CD4-positive, alpha-beta memory T cell (primary cell): ENCODE data around the gene GPR160. TPM values are rescaled to one million over a fixed set of nuclear protein-coding genes. Genes with fewer than 3 reads are reported as not detected.
A peak's percentile ranks its signal among the peaks of the same experiment; 100 is the strongest.

Source experiments
- CTCF ChIA-PET: fragments of 350-600 bp; sonication (Branson Sonifier 250); formaldehyde crosslinking; loops from one replicate; lab custom pipeline; 2021; ENCODE audit warnings: inconsistent platforms; ENCODE audit not compliant: partially characterized antibody; lab: Charles Lee
- POLR2A ChIA-PET: fragments of 350-600 bp; sonication (Branson Sonifier 250); formaldehyde crosslinking; loops from one replicate; lab custom pipeline; 2021; ENCODE audit not compliant: partially characterized antibody; lab: Charles Lee
- DNase-seq, 5 donors: peaks; one replicate each; pipeline versions ENCODE4 v3.0.0 to v3.0.0-alpha.2; 2020 to 2022; ENCODE audit warnings: mixed read lengths in 1 of 5
- H3K27ac ChIP-seq: one replicate; pipeline ENCODE4 v1.7.0; 2013; ENCODE audit warnings: low read depth, low read length
- H3K27me3 ChIP-seq: 2 replicates; pipeline ENCODE4 v1.7.0; 2013; ENCODE audit warnings: mild to moderate bottlenecking, low read length, moderate library complexity; ENCODE audit not compliant: insufficient read depth
- H3K36me3 ChIP-seq: 2 replicates; pipeline ENCODE4 v1.7.0; 2013; ENCODE audit warnings: mild to moderate bottlenecking, low read length, moderate library complexity; ENCODE audit not compliant: insufficient read depth
- H3K4me1 ChIP-seq: 2 replicates; pipeline ENCODE4 v1.7.0; 2013; ENCODE audit warnings: mild to moderate bottlenecking, low read length, moderate library complexity; ENCODE audit not compliant: insufficient read depth
- H3K4me3 ChIP-seq, 2 donors: one replicate each; pipeline ENCODE4 v1.7.0; 2013; ENCODE audit warnings: low read length in 2 of 2, mild to moderate bottlenecking in 1 of 2
- H3K9me3 ChIP-seq, 2 donors: one replicate each; pipeline ENCODE4 v1.7.0; 2013; ENCODE audit warnings: low read length in 2 of 2, control low read depth in 1 of 2; ENCODE audit not compliant: control insufficient read depth in 1 of 2
- H3K27ac Mint-ChIP-seq, 7 donors: one replicate each; pipeline ENCODE4 v1.8.0; 2020 to 2021; ENCODE audit warnings: mixed read lengths in 7 of 7, mild to moderate bottlenecking in 6 of 7, inconsistent platforms in 3 of 7, moderate library complexity in 3 of 7
- H3K27me3 Mint-ChIP-seq, 2 donors: one replicate each; pipeline ENCODE4 v1.8.0; 2020 to 2021; ENCODE audit warnings: mixed read lengths in 2 of 2
- H3K36me3 Mint-ChIP-seq, 2 donors: one replicate each; pipeline ENCODE4 v1.8.0; 2020 to 2021; ENCODE audit warnings: mixed read lengths in 2 of 2, inconsistent platforms in 1 of 2, mild to moderate bottlenecking in 1 of 2
- H3K4me1 Mint-ChIP-seq, 4 donors: one replicate each; pipeline ENCODE4 v1.8.0; 2020 to 2021; ENCODE audit warnings: mixed read lengths in 4 of 4, mild to moderate bottlenecking in 1 of 4
- H3K4me3 Mint-ChIP-seq, 8 donors: one replicate each; pipeline ENCODE4 v1.8.0; 2020 to 2021; ENCODE audit warnings: mixed read lengths in 8 of 8, mild to moderate bottlenecking in 7 of 8, moderate library complexity in 6 of 8, inconsistent platforms in 3 of 8
- H3K9me3 Mint-ChIP-seq, 8 donors: one replicate each; pipeline ENCODE4 v1.8.0; 2020 to 2021; ENCODE audit warnings: mixed read lengths in 8 of 8, mild to moderate bottlenecking in 5 of 8, inconsistent platforms in 3 of 8, moderate library complexity in 1 of 8
- intact Hi-C: fragments of 100-400 bp; cut with micrococcal nuclease; formaldehyde crosslinking; loops from one replicate; pipeline ENCODE4 v1.15.1; 2023
- polyA plus RNA-seq, 2 donors: library from polyadenylated mRNA; unstranded; fragments of 300-500 nt; fragmentation: Illumina TruSeq; gene quantifications; one replicate each; pipeline ENCODE4 v1.2.3, GENCODE V29; 2021
- total RNA-seq, 2 experiments: library from RNA; stranded (reverse); gene quantifications; one replicate each; pipeline ENCODE4 v1.2.3, GENCODE V29; 2021

GPR160 gene
- total and polyA plus RNA-seq, 4 experiments from 2014 or later: 8.1 to 14.9 (median 12.4) TPM

DNA sequence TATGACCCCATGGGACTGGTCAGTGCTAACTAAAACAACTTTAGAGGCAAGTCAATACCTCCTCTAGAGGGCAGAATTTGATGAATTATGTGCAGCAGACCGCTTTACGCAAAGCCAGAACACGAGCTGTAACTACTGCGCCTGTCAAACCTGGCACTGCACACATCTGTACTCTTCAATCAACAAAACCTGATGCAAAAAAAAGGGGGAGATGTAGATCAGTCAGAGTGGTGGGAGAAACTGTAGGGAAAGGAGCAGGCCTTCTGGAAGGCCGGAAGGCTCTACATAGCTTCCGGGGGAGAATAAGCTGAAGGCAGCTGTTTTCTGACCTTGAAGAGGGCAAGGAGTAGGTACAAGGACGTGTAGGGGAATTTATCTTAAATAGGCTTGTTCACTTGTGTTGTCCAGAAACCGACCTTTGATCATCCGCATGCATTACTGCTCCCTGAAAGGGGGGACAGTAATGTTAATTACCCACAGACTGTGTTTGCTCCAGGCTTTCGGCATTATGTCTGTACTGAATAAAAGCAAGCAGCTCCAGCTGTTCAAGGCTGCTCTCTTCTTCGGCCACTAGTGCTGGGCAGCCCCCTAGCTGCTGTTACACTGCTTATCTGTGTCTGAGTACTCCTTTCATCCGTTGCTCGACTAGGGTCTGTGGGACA, 41.0 kb downstream of the GPR160 start:
- peaks cover 0 to 5% (median 2%) of the 10 kb centered on the region in 4 donors for H3K4me1 Mint-ChIP-seq
- no peak overlapping the region for H3K4me3 Mint-ChIP-seq
- H3K27me3 ChIP-seq: no peaks in the 10 kb centered on the region
- H3K27me3 Mint-ChIP-seq: no peaks in the 10 kb centered on the region
- H3K27ac ChIP-seq: no peak overlapping the region
- H3K4me3 ChIP-seq: no peak overlapping the region
- no peaks in the 10 kb centered on the region for H3K9me3 Mint-ChIP-seq
- peaks cover 13 to 17% of the 10 kb centered on the region in 2 donors for H3K36me3 Mint-ChIP-seq
- H3K27ac Mint-ChIP-seq: peak overlapping the region in 2 of 7 donors; percentile 1 to 6
- H3K9me3 ChIP-seq: no peaks in the 10 kb centered on the region
- DNase-seq: no peak
- intact Hi-C loops: no loop called here
- no peaks in the 10 kb centered on the region for H3K4me1 ChIP-seq
- ChIA-PET CTCF (interaction anchor here (0.6 kb wide), 1 partner anchor 113 kb away, joined by 3 read pairs; no protein-coding TSS in a partner anchor), POLR2A (no interaction called here)
- H3K36me3 ChIP-seq: no peaks in the 10 kb centered on the region

GRCh38 chr3:170079536-170080165, 41.9 kb downstream of the GPR160 start:
- Mint-ChIP-seq H3K9me3 (no peaks in the 10 kb centered on the region), H3K4me3 (no peak overlapping the region), H3K36me3 (peaks cover 20% of the 10 kb centered on the region in 2 donors), H3K27ac (peak overlapping the region in 3 of 7 donors; percentile 7 to 44 (median 36)), H3K27me3 (no peaks in the 10 kb centered on the region), H3K4me1 (peaks cover 0 to 5% (median 2%) of the 10 kb centered on the region in 4 donors)
- DNase-seq: no peak
- Histone ChIP-seq H3K27me3 (no peaks in the 10 kb centered on the region), H3K27ac (no peak overlapping the region), H3K4me3 (no peak overlapping the region), H3K36me3 (no peaks in the 10 kb centered on the region), H3K4me1 (no peaks in the 10 kb centered on the region), H3K9me3 (no peaks in the 10 kb centered on the region)
- POLR2A ChIA-PET: no interaction called here
- CTCF ChIA-PET: interaction anchor here (1.4 kb wide), 1 partner anchor 9 kb away, joined by 4 read pairs; no protein-coding TSS in a partner anchor
- intact Hi-C loops: no loop called here

- no peaks in the 10 kb centered on the region for H3K27me3 Mint-ChIP-seq
- Histone ChIP-seq H3K36me3 (no peaks in the 10 kb centered on the region), H3K9me3 (no peaks in the 10 kb centered on the region), H3K27ac (no peak overlapping the region), H3K4me1 (no peaks in the 10 kb centered on the region), H3K4me3 (no peak overlapping the region), H3K27me3 (no peaks in the 10 kb centered on the region)
- H3K4me1 Mint-ChIP-seq: peaks cover 0 to 5% (median 2%) of the 10 kb centered on the region in 4 donors
- peak overlapping the region in 3 of 7 donors; percentile 1 to 37 (median 3) for H3K27ac Mint-ChIP-seq
- peaks cover 18 to 23% of the 10 kb centered on the region in 2 donors for H3K36me3 Mint-ChIP-seq
- ChIA-PET CTCF (interaction anchor here (1.4 kb wide), 1 partner anchor 8 kb away, joined by 4 read pairs; no protein-coding TSS in a partner anchor), POLR2A (no interaction called here)
- intact Hi-C loops: no loop called here
- no peaks in the 10 kb centered on the region for H3K9me3 Mint-ChIP-seq
- no peak overlapping the region for H3K4me3 Mint-ChIP-seq
- DNase-seq: no peak
Measured at GRCh38 chr3:170080605-170081004, 42.8 kb downstream of the GPR160 start.

DNA sequence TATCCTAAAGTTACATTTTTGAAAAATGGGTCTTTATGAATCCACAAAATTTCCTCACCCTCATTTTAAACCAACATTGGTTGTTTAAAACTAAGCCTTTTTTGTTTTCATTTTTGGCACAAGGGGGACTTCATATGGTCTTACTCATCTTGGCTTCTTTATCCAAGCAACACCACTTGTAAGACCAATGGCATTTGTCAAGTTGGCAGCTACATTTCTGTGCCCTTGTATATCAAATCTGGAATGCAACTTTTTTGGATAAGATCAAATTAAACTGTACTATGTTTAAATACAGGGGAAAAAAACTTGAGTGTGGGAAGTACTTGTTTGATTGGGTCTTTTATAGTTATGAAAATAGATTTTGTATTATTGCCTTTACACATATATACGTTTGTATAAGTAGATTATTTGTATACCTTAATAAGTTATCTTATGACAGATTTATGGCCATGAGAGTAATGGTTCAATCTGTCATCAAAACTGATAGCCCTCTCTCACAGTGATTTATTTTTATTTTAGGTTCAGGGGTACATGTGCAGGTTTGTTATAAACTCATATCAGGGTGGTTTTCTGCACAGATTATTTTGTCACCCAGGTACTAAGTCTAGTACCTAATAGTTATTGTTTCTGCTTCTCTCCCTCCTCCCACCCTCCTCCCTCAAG, 43.4 kb downstream of the GPR160 start:
- peaks cover 0 to 5% (median 2%) of the 10 kb centered on the region in 4 donors for H3K4me1 Mint-ChIP-seq
- intact Hi-C loops: no loop called here
- POLR2A ChIA-PET: no interaction called here

GRCh38 chr3:170083343-170083742, 45.5 kb downstream of the GPR160 start:
- intact Hi-C loops: no loop called here
- no peak overlapping the region for H3K27ac ChIP-seq
- H3K4me3 Mint-ChIP-seq: no peak overlapping the region
- H3K36me3 Mint-ChIP-seq: peaks cover 19 to 42% of the 10 kb centered on the region in 2 donors
- H3K36me3 ChIP-seq: no peaks in the 10 kb centered on the region
- H3K27ac Mint-ChIP-seq: peak overlapping the region in 2 of 7 donors; percentile 37 to 44
- H3K4me3 ChIP-seq: no peak overlapping the region
- no peaks in the 10 kb centered on the region for H3K27me3 Mint-ChIP-seq
- H3K4me1 Mint-ChIP-seq: peaks cover 0 to 5% (median 2%) of the 10 kb centered on the region in 4 donors
- ChIA-PET CTCF (no interaction called here), POLR2A (no interaction called here)
- H3K4me1 ChIP-seq: no peaks in the 10 kb centered on the region
- H3K27me3 ChIP-seq: no peaks in the 10 kb centered on the region
- DNase-seq: no peak
- no peaks in the 10 kb centered on the region for H3K9me3 ChIP-seq
- H3K9me3 Mint-ChIP-seq: no peaks in the 10 kb centered on the region

More for the DNA sequence above, 43.4 kb downstream of the GPR160 start:
- Histone ChIP-seq H3K27me3 (no peaks in the 10 kb centered on the region), H3K4me3 (no peak overlapping the region), H3K36me3 (no peaks in the 10 kb centered on the region), H3K4me1 (no peaks in the 10 kb centered on the region), H3K27ac (no peak overlapping the region), H3K9me3 (no peaks in the 10 kb centered on the region)
- Mint-ChIP-seq H3K36me3 (peaks cover 19 to 28% of the 10 kb centered on the region in 2 donors), H3K27me3 (no peaks in the 10 kb centered on the region), H3K27ac (peak overlapping the region in 1 of 7 donors; percentile 11), H3K4me3 (no peak overlapping the region), H3K9me3 (no peaks in the 10 kb centered on the region)
- CTCF ChIA-PET: no interaction called here
- DNase-seq: no peak

- no peak overlapping the region for H3K27ac ChIP-seq
- Mint-ChIP-seq H3K36me3 (peaks cover 26 to 50% of the 10 kb centered on the region in 2 donors), H3K4me1 (peaks cover 0 to 7% (median under 1%) of the 10 kb centered on the region in 4 donors), H3K27ac (peak overlapping the region in 2 of 7 donors; percentile 65 to 70), H3K9me3 (no peaks in the 10 kb centered on the region), H3K4me3 (no peak overlapping the region), H3K27me3 (no peaks in the 10 kb centered on the region)
- no peak overlapping the region for H3K4me3 ChIP-seq
- no peaks in the 10 kb centered on the region for H3K4me1 ChIP-seq
- no peaks in the 10 kb centered on the region for H3K9me3 ChIP-seq
- no peaks in the 10 kb centered on the region for H3K27me3 ChIP-seq
- no peak for DNase-seq
- ChIA-PET POLR2A (no interaction called here), CTCF (no interaction called here)
- H3K36me3 ChIP-seq: peaks cover 3% of the 10 kb centered on the region
- intact Hi-C loops: no loop called here
Measured at GRCh38 chr3:170085396-170085795, 47.6 kb downstream of the GPR160 start.
